ENCODE data around the gene ST3GAL3.

DNA sequence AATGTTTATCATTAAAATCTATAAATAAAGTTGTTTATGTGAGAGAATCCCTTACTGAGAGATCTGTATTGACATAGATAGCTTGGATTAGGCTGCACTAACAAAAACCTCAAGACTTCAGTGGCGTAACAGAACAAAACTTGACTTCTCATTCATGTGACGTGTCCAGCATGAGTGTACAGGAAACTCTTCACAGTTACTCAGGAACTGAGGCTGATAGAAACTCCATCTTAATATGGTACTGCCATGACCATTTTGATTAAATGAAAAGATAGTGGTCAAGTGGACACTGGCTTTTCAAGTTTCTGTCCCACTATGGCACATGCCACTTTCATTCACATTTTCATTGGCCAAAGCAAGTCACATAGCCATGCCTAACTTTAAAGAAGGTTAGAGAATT is 3.7 kb downstream of the ST3GAL3 start:
- TF ChIP-seq, protein P1, sequence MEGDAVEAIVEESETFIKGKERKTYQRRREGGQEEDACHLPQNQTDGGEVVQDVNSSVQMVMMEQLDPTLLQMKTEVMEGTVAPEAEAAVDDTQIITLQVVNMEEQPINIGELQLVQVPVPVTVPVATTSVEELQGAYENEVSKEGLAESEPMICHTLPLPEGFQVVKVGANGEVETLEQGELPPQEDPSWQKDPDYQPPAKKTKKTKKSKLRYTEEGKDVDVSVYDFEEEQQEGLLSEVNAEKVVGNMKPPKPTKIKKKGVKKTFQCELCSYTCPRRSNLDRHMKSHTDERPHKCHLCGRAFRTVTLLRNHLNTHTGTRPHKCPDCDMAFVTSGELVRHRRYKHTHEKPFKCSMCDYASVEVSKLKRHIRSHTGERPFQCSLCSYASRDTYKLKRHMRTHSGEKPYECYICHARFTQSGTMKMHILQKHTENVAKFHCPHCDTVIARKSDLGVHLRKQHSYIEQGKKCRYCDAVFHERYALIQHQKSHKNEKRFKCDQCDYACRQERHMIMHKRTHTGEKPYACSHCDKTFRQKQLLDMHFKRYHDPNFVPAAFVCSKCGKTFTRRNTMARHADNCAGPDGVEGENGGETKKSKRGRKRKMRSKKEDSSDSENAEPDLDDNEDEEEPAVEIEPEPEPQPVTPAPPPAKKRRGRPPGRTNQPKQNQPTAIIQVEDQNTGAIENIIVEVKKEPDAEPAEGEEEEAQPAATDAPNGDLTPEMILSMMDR (IDR thresholded peaks at IDR 0.05), result no peak
- TF ChIP-seq POLR2A (IDR thresholded peaks at IDR 0.05), result no peak
